K562 (cell line): ENCODE results near the gene TMEM141. TPM values are rescaled to one million over a fixed set of nuclear protein-coding genes. Genes with fewer than 3 reads are reported as not detected.
A peak's percentile ranks its signal among the peaks of the same experiment; 100 is the strongest.

Source experiments
- ATAC-seq: fragments of 200-7000 bp; cut with Tn5 transposase; 3 replicates; pipeline ENCODE4 v1.9.1; 2020; ENCODE audit warnings: moderate library complexity
- BruUV-seq: library from RNA; stranded (reverse); fragments of 400-500 nt; replicated peaks from 2 replicates; lab custom pipeline; 2021; lab: Mats Ljungman, UMichigan
- CTCF ChIA-PET: fragments of 300-600 bp; formaldehyde crosslinking; extraction: SDS; loops from one replicate; lab custom pipeline; 2021; ENCODE audit warnings: low intra/inter-chr PET ratio; lab: Yijun Ruan, JAX
- POLR2A ChIA-PET: fragments of 300-600, 350-650 bp; sonication (Branson Sonifier 250); formaldehyde crosslinking; extraction: SDS; loops from one replicate; lab custom pipeline; 2021; ENCODE audit warnings: antibody characterized with exemption, inconsistent platforms; lab: Yijun Ruan, JAX
- DNase-seq, 4 experiments: peaks; one replicate each; pipeline versions ENCODE4 v3.0.0 to v3.0.0-alpha.2; 2011 to 2018; ENCODE audit warnings: low spot score in 3 of 4, mixed read lengths in 3 of 4; ENCODE audit errors: extremely low read depth in 1 of 4
- FAIRE-seq: peaks from 2 replicates; lab custom pipeline; 2011; peaks lifted over from hg19 to GRCh38; lab: Jason Lieb, UNC
- H2AFZ ChIP-seq: 2 replicates; pipeline ENCODE4 v1.6.0; 2011; ENCODE audit warnings: low read depth, low read length, control low read depth, inconsistent platforms
- H3K27ac ChIP-seq: fragments of 200-600 bp; 3 replicates; pipeline ENCODE4 v1.8.0; 2011; ENCODE audit warnings: low read depth, mild to moderate bottlenecking, control low read depth, inconsistent platforms, low read length, moderate library complexity, mixed read lengths; ENCODE audit errors: extremely low read depth
- H3K27me3 ChIP-seq, 2 experiments: fragments of 300-600 bp in 1 of 2; 2 replicates in 1 of 2; 3 replicates in 1 of 2; pipeline versions ENCODE4 v1.6.0 to v1.8.0; 2011; ENCODE audit warnings: inconsistent platforms in 2 of 2, low read length in 2 of 2, mild to moderate bottlenecking in 1 of 2, mixed read lengths in 1 of 2, moderate library complexity in 1 of 2; ENCODE audit not compliant: control insufficient read depth in 2 of 2, insufficient read depth in 2 of 2
- H3K36me3 ChIP-seq: fragments of 300-600 bp; 3 replicates; pipeline ENCODE4 v1.8.0; 2011; ENCODE audit warnings: mild to moderate bottlenecking, low read length, inconsistent platforms; ENCODE audit not compliant: control insufficient read depth, insufficient read depth
- H3K4me1 ChIP-seq, 2 experiments: fragments of 200-600 bp in 1 of 2; replicated peaks in 1 of 2; 2 replicates in 1 of 2; 3 replicates in 1 of 2; pipeline versions ENCODE4 v1.5.1 to v1.8.0; 2011; ENCODE audit warnings: inconsistent platforms in 2 of 2, low read length in 2 of 2, mild to moderate bottlenecking in 1 of 2, mixed read lengths in 1 of 2, moderate library complexity in 1 of 2; ENCODE audit not compliant: control insufficient read depth in 2 of 2, insufficient read depth in 2 of 2
- H3K4me2 ChIP-seq: 2 replicates; pipeline ENCODE4 v1.6.1; 2011; ENCODE audit warnings: low read length, control low read depth, inconsistent platforms, mixed read lengths; ENCODE audit not compliant: insufficient read depth
- H3K4me3 ChIP-seq: fragments of 200-600 bp; sonication (generic), shearing (Covaris generic); 2 replicates; pipeline ENCODE4 v1.5.1; 2016; ENCODE audit warnings: control low read depth, inconsistent platforms
- H3K79me2 ChIP-seq: fragments of 200-600 bp; 3 replicates; pipeline ENCODE4 v1.8.0; 2011; ENCODE audit warnings: low read length, inconsistent platforms; ENCODE audit not compliant: control insufficient read depth, insufficient read depth
- H3K9ac ChIP-seq, 2 experiments: 2 replicates each; pipeline versions ENCODE4 v1.6.0 to v1.6.1; 2011; ENCODE audit warnings: low read depth in 2 of 2, low read length in 2 of 2, control low read depth in 1 of 2, inconsistent platforms in 1 of 2, mild to moderate bottlenecking in 1 of 2, mixed read lengths in 1 of 2; ENCODE audit not compliant: insufficient read depth in 1 of 2
- H3K9me1 ChIP-seq: one replicate; pipeline ENCODE4 v1.6.0; 2011; ENCODE audit warnings: inconsistent platforms, mild to moderate bottlenecking, low read length, moderate library complexity; ENCODE audit not compliant: control insufficient read depth, insufficient read depth
- H3K9me3 ChIP-seq: replicated peaks from 2 replicates; pipeline ENCODE4 v1.5.1; 2011; ENCODE audit warnings: low read depth, low read length, inconsistent platforms; ENCODE audit not compliant: control insufficient read depth, insufficient read depth
- H4K20me1 ChIP-seq: replicated peaks from 2 replicates; pipeline ENCODE4 v1.6.1; 2011; ENCODE audit warnings: low read length, inconsistent platforms, mixed read lengths; ENCODE audit not compliant: control insufficient read depth, insufficient read depth
- GTF2A2 ChIP-seq: IDR thresholded peaks from 2 replicates; pipeline ENCODE4 v1.6.1; 2016; ENCODE audit warnings: mild to moderate bottlenecking, missing genetic modification characterization, missing compliant biosample characterization
- KDM2B ChIP-seq: fragments of 250-450 bp; sonication (Bioruptor Pico); IDR thresholded peaks from 2 replicates; pipeline ENCODE4 v1.8.0; 2021; ENCODE audit warnings: mild to moderate bottlenecking, moderate library complexity
- ZBTB11 ChIP-seq, 3 experiments: fragments of 200-800 bp in 1 of 3; fragments of 250-450 bp in 1 of 3; fragments of 450-650 bp in 1 of 3; sonication (Bioruptor Pico) in 1 of 3; sonication (Bioruptor generic) in 1 of 3; formaldehyde crosslinking in 1 of 3; IDR thresholded peaks; 2 replicates each; pipeline versions ENCODE4 v1.6.1 to v1.8.0; 2016 to 2022; ENCODE audit warnings: mild to moderate bottlenecking in 2 of 3, missing genetic modification characterization in 2 of 3, missing compliant biosample characterization in 1 of 3, moderate library complexity in 1 of 3
- WGBS: fragments of 100-300 bp; shearing (Covaris generic); methylation state at CpG from one replicate; pipeline ENCODE4 v1.1.6; 2016; ENCODE audit warnings: low coverage, mixed read lengths; ENCODE audit not compliant: insufficient coverage; ENCODE audit errors: missing lambda C conversion rate; 5-methylcytosine and 5-hydroxymethylcytosine counted together
- in situ Hi-C: fragments of 300-500 bp; cut with MboI; formaldehyde crosslinking; loops from 4 replicates; pipeline ENCODE4 v1.15.0; 2018; ENCODE audit warnings: inconsistent platforms, mixed read lengths
- intact Hi-C: fragments of 100-400 bp; cut with micrococcal nuclease; formaldehyde crosslinking; loops from 2 replicates; pipeline ENCODE4 v1.14.2; 2022
- polyA plus RNA-seq, 8 experiments: library from polyadenylated mRNA; depleted of rRNA in 4 of 8; stranded (reverse) in 5 of 8; unstranded in 3 of 8; fragments of >200 nt; fragmentation: Nextera tagmentation in 2 of 8; fragmentation: Illumina TruSeq in 1 of 8; extraction: Ambion mirVana in 2 of 8; extraction: Trizol in 1 of 8; gene quantifications; 2 replicates each; pipeline versions ENCODE4 v1.2.1 to v1.2.3, GENCODE V29; 2011 to 2014; ENCODE audit warnings: inconsistent platforms in 1 of 8, missing spikeins in 1 of 8
- total RNA-seq, 7 experiments: library from RNA; depleted of rRNA in 6 of 7; stranded (reverse); fragments of >200 nt in 6 of 7; fragmentation: Illumina TruSeq in 2 of 7; extraction: Trizol in 2 of 7; gene quantifications; 2 replicates each; pipeline versions ENCODE4 v1.2.1 to v1.2.3, GENCODE V29; 2011 to 2021; ENCODE audit warnings: low replicate concordance in 1 of 7

TMEM141 gene
- total and polyA plus RNA-seq, 9 of the 15 experiments (the other 6 are each of a cell fraction or from before 2014, with no cell fraction given) = 21.5 to 123 (median 74.8) TPM

- Histone ChIP-seq H3K27me3 (no peaks in the 10 kb centered on the region), H3K4me2 (no peak overlapping the region)
These were observed 33.8 kb upstream of the TMEM141 start for GRCh38 chr9:136757328-136757727.

More at GRCh38 chr9:136757328-136757727, 33.8 kb upstream of the TMEM141 start:
- H3K9me1 ChIP-seq = no peaks in the 10 kb centered on the region
- no peaks in the 10 kb centered on the region for H3K36me3 ChIP-seq
- H3K27ac ChIP-seq = no peak overlapping the region
- ChIA-PET CTCF (no interaction called here), POLR2A (no interaction called here)
- ATAC-seq (no peak), DNase-seq (no peak), FAIRE-seq (no peak)
- peak overlapping the region in 1 of 2 experiments; percentile 42; a peak in 1 of 4 replicates for H3K9ac ChIP-seq
- H2AFZ ChIP-seq = no peak overlapping the region
- TF ChIP-seq ZBTB11 (CRISPR knock-in tag; IDR thresholded peaks at IDR 0.05) (no peak), GTF2A2 (tag) (no peak), KDM2B (CRISPR knock-in tag) (no peak)
- in situ Hi-C loops (no loop called here), intact Hi-C loops (no loop called here)
- no peaks in the 10 kb centered on the region for H3K79me2 ChIP-seq
- H3K4me3 ChIP-seq = no peak overlapping the region
- H3K9me3 ChIP-seq = peaks cover 7% of the 10 kb centered on the region
- WGBS = 70% methylated on average over 13 of the region's 20 CpGs
- H3K4me1 ChIP-seq = peaks cover 1 to 71% of the 10 kb centered on the region in 2 experiments; a peak in 4 of 5 replicates
- H4K20me1 ChIP-seq = no peaks in the 10 kb centered on the region
- no TSS peak for BruUV-seq
